PC-9 (cell line): ENCODE results near the gene FGF12. TPM values are rescaled to one million over a fixed set of nuclear protein-coding genes. Genes with fewer than 3 reads are reported as not detected.

ENCODE experiments used
- BruUV-seq: library from RNA; stranded (reverse); fragments of 400-500 nt; replicated peaks from 2 replicates; lab custom pipeline; 2021; lab: Mats Ljungman, UMichigan
- CTCF ChIA-PET: fragments of 300-600 bp; sonication (Branson Sonifier 250); formaldehyde crosslinking; loops from one replicate; lab custom pipeline; 2022; ENCODE audit warnings: antibody characterized with exemption; lab: Charles Lee
- POLR2A ChIA-PET: fragments of 300-600 bp; sonication (Branson Sonifier 250); formaldehyde crosslinking; loops from one replicate; lab custom pipeline; 2022; ENCODE audit warnings: antibody characterized with exemption; ENCODE audit not compliant: unreplicated experiment; lab: Charles Lee
- DNase-seq, 2 experiments: peaks; one replicate each; pipeline versions ENCODE4 v3.0.0 to v3.0.0-alpha.2; 2015 to 2022; ENCODE audit warnings: mixed read lengths in 1 of 2
- H2AFZ ChIP-seq: fragments of 200-600 bp; sonication (generic); 2 replicates; pipeline ENCODE4 v1.8.1; 2017; ENCODE audit warnings: antibody characterized with exemption
- H3F3A ChIP-seq: fragments of 200-600 bp; sonication (generic); 2 replicates; pipeline ENCODE4 v1.8.1; 2017; ENCODE audit warnings: antibody characterized with exemption, mild to moderate bottlenecking, low read depth; ENCODE audit not compliant: insufficient read depth
- H3K27ac ChIP-seq: fragments of 200-600 bp; sonication (generic); 2 replicates; pipeline ENCODE4 v1.6.1; 2016; ENCODE audit warnings: mixed run types
- H3K27me3 ChIP-seq: fragments of 200-600 bp; sonication (generic); 2 replicates; pipeline ENCODE4 v1.6.1; 2016; ENCODE audit warnings: low read depth, mixed run types; ENCODE audit not compliant: insufficient read depth
- H3K36me3 ChIP-seq: fragments of 200-600 bp; sonication (generic); 2 replicates; pipeline ENCODE4 v1.6.1; 2016; ENCODE audit warnings: low read depth, mixed run types
- H3K4me1 ChIP-seq: fragments of 200-600 bp; sonication (generic); replicated peaks from 2 replicates; pipeline ENCODE4 v1.6.1; 2016; ENCODE audit warnings: mixed run types; ENCODE audit not compliant: insufficient read depth
- H3K4me2 ChIP-seq: fragments of 200-600 bp; sonication (generic); 2 replicates; pipeline ENCODE4 v1.6.1; 2017; ENCODE audit warnings: mixed run types
- H3K4me3 ChIP-seq: fragments of 200-600 bp; sonication (generic); 2 replicates; pipeline ENCODE4 v1.6.1; 2016; ENCODE audit warnings: mixed run types
- H3K79me2 ChIP-seq: fragments of 200-600 bp; sonication (generic); 2 replicates; pipeline ENCODE4 v1.6.1; 2017; ENCODE audit warnings: low read depth, mixed run types
- H3K9me2 ChIP-seq: fragments of 200-600 bp; sonication (generic); 2 replicates; pipeline ENCODE4 v1.8.1; 2017; ENCODE audit warnings: mild to moderate bottlenecking; ENCODE audit not compliant: insufficient read depth
- H3K9me3 ChIP-seq: fragments of 200-600 bp; sonication (generic); 2 replicates; pipeline ENCODE4 v1.8.1; 2016; ENCODE audit warnings: low read depth; ENCODE audit not compliant: insufficient read depth
- H4K20me1 ChIP-seq: fragments of 200-600 bp; sonication (generic); 2 replicates; pipeline ENCODE4 v1.8.1; 2017; ENCODE audit not compliant: insufficient read depth
- EZH2 ChIP-seq: fragments of 200-600 bp; sonication (generic); IDR thresholded peaks from 2 replicates; pipeline ENCODE4 v1.8.0; 2017; ENCODE audit warnings: antibody characterized with exemption, low read depth
- intact Hi-C: fragments of 100-400 bp; cut with micrococcal nuclease; formaldehyde crosslinking; loops from one replicate; pipeline ENCODE4 v1.10.0; 2022; ENCODE audit not compliant: unreplicated experiment
- total RNA-seq: library from RNA; stranded (reverse); gene quantifications from 2 replicates; pipeline ENCODE4 v1.2.3, GENCODE V29; 2021
- TF ChIP-seq, protein P1 (sequence below): fragments of 200-600 bp; sonication (generic); conservative IDR thresholded peaks from 2 replicates; pipeline ENCODE4 v1.6.1; 2017; ENCODE audit warnings: mixed run types, antibody characterized with exemption, mild to moderate bottlenecking, moderate library complexity

Gene FGF12
- total RNA-seq, 1 experiment from 2014 or later, result 10.9 TPM

DNA sequence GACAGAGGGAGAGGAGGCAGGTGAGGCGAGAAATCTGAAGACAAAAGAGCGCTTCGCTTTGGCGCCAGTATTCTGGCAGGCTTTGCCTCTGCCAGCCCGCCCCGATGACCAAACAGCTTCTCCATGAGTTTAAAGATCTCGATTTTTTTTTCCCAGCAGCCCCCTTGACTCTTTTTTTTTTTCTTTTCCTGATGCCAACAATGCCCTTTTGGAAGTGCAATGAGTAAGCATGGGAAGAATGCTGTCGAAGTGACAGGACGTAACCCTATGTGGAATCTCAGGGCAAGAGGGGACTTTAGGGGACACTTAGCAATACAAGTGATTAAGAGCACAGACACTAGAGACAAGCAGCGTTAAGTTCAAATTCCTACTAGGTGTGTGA lies 211.7 kb downstream of the FGF12 start:
- ChIA-PET POLR2A (interaction anchor here (0.6 to 0.8 kb wide), 3 partner anchors 9 to 1243 kb away, joined by 3 to 7 read pairs (median 6); no protein-coding TSS in a partner anchor), CTCF (interaction anchor here (0.6 kb wide), 1 partner anchor 1188 kb away, joined by 3 read pairs; no protein-coding TSS in a partner anchor)
- intact Hi-C loops, result no loop called here
- Histone ChIP-seq H3K9me3 (no peaks in the 10 kb centered on the region), H3K4me1 (peaks cover 10% of the 10 kb centered on the region), H3K9me2 (no peaks in the 10 kb centered on the region), H3K79me2 (no peaks in the 10 kb centered on the region), H3K27ac (peak overlapping the region; percentile 58), H3K4me3 (peak overlapping the region; percentile 82), H3K27me3 (no peaks in the 10 kb centered on the region), H2AFZ (peak overlapping the region; percentile 93), H3F3A (no peaks in the 10 kb centered on the region), H3K36me3 (no peaks in the 10 kb centered on the region), H4K20me1 (0 out of 2 replicates have a peak, but pooled peaks cover 2% of the 10 kb centered on the region), H3K4me2 (peak overlapping the region; percentile 83)
- peak in 1 of 2 experiments; percentile 67 for DNase-seq
- no peak for TF ChIP-seq EZH2
- TF ChIP-seq, protein P1, sequence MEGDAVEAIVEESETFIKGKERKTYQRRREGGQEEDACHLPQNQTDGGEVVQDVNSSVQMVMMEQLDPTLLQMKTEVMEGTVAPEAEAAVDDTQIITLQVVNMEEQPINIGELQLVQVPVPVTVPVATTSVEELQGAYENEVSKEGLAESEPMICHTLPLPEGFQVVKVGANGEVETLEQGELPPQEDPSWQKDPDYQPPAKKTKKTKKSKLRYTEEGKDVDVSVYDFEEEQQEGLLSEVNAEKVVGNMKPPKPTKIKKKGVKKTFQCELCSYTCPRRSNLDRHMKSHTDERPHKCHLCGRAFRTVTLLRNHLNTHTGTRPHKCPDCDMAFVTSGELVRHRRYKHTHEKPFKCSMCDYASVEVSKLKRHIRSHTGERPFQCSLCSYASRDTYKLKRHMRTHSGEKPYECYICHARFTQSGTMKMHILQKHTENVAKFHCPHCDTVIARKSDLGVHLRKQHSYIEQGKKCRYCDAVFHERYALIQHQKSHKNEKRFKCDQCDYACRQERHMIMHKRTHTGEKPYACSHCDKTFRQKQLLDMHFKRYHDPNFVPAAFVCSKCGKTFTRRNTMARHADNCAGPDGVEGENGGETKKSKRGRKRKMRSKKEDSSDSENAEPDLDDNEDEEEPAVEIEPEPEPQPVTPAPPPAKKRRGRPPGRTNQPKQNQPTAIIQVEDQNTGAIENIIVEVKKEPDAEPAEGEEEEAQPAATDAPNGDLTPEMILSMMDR, result no peak
- TSS peak; percentile 75 for BruUV-seq

- CTCF ChIA-PET, result interaction anchor here (0.6 kb wide), 2 partner anchors 1061 to 1187 kb away, joined by 3 to 4 read pairs; no protein-coding TSS in a partner anchor
- Histone ChIP-seq H3F3A (no peaks in the 10 kb centered on the region), H4K20me1 (0 out of 2 replicates have a peak, but pooled peaks cover 2% of the 10 kb centered on the region), H2AFZ (peak overlapping the region; percentile 93), H3K4me3 (peak overlapping the region; percentile 82), H3K9me3 (no peaks in the 10 kb centered on the region), H3K4me1 (peaks cover 10% of the 10 kb centered on the region), H3K4me2 (peak overlapping the region; percentile 83), H3K9me2 (no peaks in the 10 kb centered on the region), H3K27me3 (no peaks in the 10 kb centered on the region), H3K27ac (peak overlapping the region; percentile 58), H3K79me2 (no peaks in the 10 kb centered on the region), H3K36me3 (no peaks in the 10 kb centered on the region)
- no TSS peak for BruUV-seq
- intact Hi-C loops, result no loop called here
- TF ChIP-seq, protein P1, result peak; percentile 65
- TF ChIP-seq EZH2, result no peak
- DNase-seq, result peak; percentile 80 to 85
- POLR2A ChIA-PET, result interaction anchor here (0.6 to 0.8 kb wide), 3 partner anchors 10 to 1243 kb away, joined by 3 to 7 read pairs (median 6); no protein-coding TSS in a partner anchor
Observed at GRCh38 chr3:192514754-192515663, 212.3 kb downstream of the FGF12 start.

- Histone ChIP-seq H3F3A (no peaks in the 10 kb centered on the region), H3K79me2 (no peaks in the 10 kb centered on the region), H3K27ac (no peak overlapping the region), H3K4me1 (peaks cover 10% of the 10 kb centered on the region), H3K9me3 (no peaks in the 10 kb centered on the region), H3K27me3 (no peaks in the 10 kb centered on the region), H3K4me3 (peak overlapping the region; percentile 82), H3K4me2 (peak overlapping the region; percentile 83), H3K36me3 (no peaks in the 10 kb centered on the region), H4K20me1 (0 out of 2 replicates have a peak, but pooled peaks cover 2% of the 10 kb centered on the region), H2AFZ (peak overlapping the region; percentile 93), H3K9me2 (no peaks in the 10 kb centered on the region)
- DNase-seq, result peak in 1 of 2 experiments; percentile 19
- intact Hi-C loops, result no loop called here
- BruUV-seq, result TSS peak; percentile 48
- ChIA-PET POLR2A (no interaction called here), CTCF (interaction anchor here (0.6 kb wide), 1 partner anchor 1062 kb away, joined by 4 read pairs; no protein-coding TSS in a partner anchor)
- TF ChIP-seq, protein P1, result no peak
- TF ChIP-seq EZH2, result no peak
Observed at GRCh38 chr3:192514081-192514753, 213.1 kb downstream of the FGF12 start.
